ENCODE measurements around the gene HSD11B1.

DNA sequence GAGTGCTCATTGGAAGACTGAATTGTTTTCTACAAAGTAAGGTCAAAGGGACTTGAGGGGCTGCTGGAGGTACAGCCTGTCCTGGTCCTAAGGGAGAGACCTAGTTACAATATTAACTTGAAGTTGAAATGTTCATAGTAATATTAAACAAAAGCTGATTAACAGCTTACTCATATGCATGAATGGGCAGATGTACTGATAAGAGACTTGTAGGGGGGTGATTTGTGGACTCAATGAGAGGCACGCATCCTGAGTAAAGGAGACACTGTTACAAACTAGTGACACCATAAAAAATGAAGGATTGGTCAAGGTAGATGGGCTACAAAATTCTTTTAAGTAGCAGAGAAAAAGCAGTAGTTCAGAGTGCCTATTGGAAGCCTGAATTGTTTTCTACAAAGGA lies 2.7 kb downstream of the HSD11B1 start:
- TF ChIP-seq POLR2A (IDR thresholded peaks at IDR 0.05; ENCODE audit: low read depth, low read length): no peak
- TF ChIP-seq, protein P1, sequence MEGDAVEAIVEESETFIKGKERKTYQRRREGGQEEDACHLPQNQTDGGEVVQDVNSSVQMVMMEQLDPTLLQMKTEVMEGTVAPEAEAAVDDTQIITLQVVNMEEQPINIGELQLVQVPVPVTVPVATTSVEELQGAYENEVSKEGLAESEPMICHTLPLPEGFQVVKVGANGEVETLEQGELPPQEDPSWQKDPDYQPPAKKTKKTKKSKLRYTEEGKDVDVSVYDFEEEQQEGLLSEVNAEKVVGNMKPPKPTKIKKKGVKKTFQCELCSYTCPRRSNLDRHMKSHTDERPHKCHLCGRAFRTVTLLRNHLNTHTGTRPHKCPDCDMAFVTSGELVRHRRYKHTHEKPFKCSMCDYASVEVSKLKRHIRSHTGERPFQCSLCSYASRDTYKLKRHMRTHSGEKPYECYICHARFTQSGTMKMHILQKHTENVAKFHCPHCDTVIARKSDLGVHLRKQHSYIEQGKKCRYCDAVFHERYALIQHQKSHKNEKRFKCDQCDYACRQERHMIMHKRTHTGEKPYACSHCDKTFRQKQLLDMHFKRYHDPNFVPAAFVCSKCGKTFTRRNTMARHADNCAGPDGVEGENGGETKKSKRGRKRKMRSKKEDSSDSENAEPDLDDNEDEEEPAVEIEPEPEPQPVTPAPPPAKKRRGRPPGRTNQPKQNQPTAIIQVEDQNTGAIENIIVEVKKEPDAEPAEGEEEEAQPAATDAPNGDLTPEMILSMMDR (IDR thresholded peaks at IDR 0.05; ENCODE audit: extremely low read depth in 1 of 2, insufficient read depth in 1 of 2, low read depth in 1 of 2, low read length in 2 of 2): no peak
- no peak for TF ChIP-seq JUN (IDR thresholded peaks at IDR 0.05; ENCODE audit: borderline replicate concordance, insufficient read depth, insufficient read length, low read depth)

Data from endothelial cell of umbilical vein (primary cell).